Panc1 (cell line): Measurements from ENCODE around the gene RBMS3.

ENCODE experiments used
- POLR2AphosphoS5 ChIP-seq: IDR thresholded peaks from 2 replicates; pipeline ENCODE4 v1.6.1; 2012; ENCODE audit warnings: mild to moderate bottlenecking, low read depth, low read length, moderate library complexity
- SIN3A ChIP-seq: IDR thresholded peaks from 2 replicates; pipeline ENCODE4 v1.6.1; 2012; ENCODE audit warnings: low read depth, mild to moderate bottlenecking, low read length, moderate library complexity, borderline replicate concordance; ENCODE audit not compliant: insufficient read depth
- TCF7L2 ChIP-seq: IDR thresholded peaks from 2 replicates; pipeline ENCODE4 v1.6.1; 2011; ENCODE audit warnings: mild to moderate bottlenecking, low read depth, low read length, inconsistent platforms
- TF ChIP-seq, protein P1 (sequence below): fragments of 450-650 bp; IDR thresholded peaks from 2 replicates; pipeline ENCODE4 v1.5.1; 2017; ENCODE audit warnings: mild to moderate bottlenecking
- TF ChIP-seq, protein P2 (sequence below), 2 experiments: IDR thresholded peaks; 2 replicates each; pipeline ENCODE4 v1.6.1; 2011 to 2012; ENCODE audit warnings: low read depth in 2 of 2, control low read depth in 1 of 2, low read length in 1 of 2, mild to moderate bottlenecking in 1 of 2, moderate library complexity in 1 of 2; ENCODE audit not compliant: insufficient read depth in 1 of 2

DNA sequence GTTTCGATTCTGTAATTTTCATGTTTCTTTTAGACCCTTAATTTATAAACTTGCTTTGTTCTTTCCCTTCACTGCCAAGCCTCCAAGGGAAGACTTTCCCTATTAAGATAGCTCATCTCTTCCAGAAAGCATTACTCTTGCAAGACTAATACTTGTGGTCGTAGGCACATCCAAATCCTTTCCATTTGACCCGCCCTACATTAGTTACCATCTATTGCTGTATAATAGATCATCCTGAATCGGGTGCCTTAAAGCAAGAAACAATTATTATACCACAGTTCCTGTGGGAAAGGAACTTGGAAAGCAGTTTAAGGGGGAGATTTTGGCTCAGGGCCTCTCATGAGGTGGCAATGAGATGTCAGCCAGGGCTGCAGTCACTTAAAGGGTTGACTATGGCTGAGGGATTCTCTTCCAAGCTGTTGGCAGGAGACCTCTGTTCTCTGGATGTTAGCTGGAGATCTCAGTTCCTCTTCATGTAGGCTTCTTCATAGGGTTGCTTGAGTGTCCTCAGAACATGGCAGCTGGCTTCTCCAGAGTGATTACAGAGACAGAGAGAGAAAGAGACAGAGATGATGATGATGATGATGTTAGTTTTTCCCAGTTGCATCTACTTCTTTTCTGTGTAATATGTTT lies 755.2 kb downstream of the RBMS3 start:
- TF ChIP-seq, protein P1, sequence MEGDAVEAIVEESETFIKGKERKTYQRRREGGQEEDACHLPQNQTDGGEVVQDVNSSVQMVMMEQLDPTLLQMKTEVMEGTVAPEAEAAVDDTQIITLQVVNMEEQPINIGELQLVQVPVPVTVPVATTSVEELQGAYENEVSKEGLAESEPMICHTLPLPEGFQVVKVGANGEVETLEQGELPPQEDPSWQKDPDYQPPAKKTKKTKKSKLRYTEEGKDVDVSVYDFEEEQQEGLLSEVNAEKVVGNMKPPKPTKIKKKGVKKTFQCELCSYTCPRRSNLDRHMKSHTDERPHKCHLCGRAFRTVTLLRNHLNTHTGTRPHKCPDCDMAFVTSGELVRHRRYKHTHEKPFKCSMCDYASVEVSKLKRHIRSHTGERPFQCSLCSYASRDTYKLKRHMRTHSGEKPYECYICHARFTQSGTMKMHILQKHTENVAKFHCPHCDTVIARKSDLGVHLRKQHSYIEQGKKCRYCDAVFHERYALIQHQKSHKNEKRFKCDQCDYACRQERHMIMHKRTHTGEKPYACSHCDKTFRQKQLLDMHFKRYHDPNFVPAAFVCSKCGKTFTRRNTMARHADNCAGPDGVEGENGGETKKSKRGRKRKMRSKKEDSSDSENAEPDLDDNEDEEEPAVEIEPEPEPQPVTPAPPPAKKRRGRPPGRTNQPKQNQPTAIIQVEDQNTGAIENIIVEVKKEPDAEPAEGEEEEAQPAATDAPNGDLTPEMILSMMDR = no peak
- TF ChIP-seq TCF7L2 = no peak
- no peak for TF ChIP-seq POLR2AphosphoS5
- no peak for TF ChIP-seq SIN3A
- TF ChIP-seq, protein P2, sequence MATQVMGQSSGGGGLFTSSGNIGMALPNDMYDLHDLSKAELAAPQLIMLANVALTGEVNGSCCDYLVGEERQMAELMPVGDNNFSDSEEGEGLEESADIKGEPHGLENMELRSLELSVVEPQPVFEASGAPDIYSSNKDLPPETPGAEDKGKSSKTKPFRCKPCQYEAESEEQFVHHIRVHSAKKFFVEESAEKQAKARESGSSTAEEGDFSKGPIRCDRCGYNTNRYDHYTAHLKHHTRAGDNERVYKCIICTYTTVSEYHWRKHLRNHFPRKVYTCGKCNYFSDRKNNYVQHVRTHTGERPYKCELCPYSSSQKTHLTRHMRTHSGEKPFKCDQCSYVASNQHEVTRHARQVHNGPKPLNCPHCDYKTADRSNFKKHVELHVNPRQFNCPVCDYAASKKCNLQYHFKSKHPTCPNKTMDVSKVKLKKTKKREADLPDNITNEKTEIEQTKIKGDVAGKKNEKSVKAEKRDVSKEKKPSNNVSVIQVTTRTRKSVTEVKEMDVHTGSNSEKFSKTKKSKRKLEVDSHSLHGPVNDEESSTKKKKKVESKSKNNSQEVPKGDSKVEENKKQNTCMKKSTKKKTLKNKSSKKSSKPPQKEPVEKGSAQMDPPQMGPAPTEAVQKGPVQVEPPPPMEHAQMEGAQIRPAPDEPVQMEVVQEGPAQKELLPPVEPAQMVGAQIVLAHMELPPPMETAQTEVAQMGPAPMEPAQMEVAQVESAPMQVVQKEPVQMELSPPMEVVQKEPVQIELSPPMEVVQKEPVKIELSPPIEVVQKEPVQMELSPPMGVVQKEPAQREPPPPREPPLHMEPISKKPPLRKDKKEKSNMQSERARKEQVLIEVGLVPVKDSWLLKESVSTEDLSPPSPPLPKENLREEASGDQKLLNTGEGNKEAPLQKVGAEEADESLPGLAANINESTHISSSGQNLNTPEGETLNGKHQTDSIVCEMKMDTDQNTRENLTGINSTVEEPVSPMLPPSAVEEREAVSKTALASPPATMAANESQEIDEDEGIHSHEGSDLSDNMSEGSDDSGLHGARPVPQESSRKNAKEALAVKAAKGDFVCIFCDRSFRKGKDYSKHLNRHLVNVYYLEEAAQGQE (IDR thresholded peaks at IDR 0.05; ENCODE audit: insufficient read depth in 1 of 2, low read depth in 2 of 2, low read length in 1 of 2) = no peak
